Fibroblast of peridontal ligament (primary cell): ENCODE data around the gene SEPTIN2.
"Not testable (repeated sequence)": the region's sequence is repeated elsewhere in the genome, so short reads cannot be mapped to it uniquely, and the experiment has no call there.

Experiments
- DNase-seq: peaks from one replicate; pipeline ENCODE4 v3.0.0-alpha.2; 2010; ENCODE audit errors: extremely low read depth

Gene SEPTIN2

GRCh38 chr2:241286348-241287090 is 29.2 kb upstream of the SEPTIN2 start:
- no peak for DNase-seq

GRCh38 chr2:241288324-241288888 is 27.3 kb upstream of the SEPTIN2 start:
- DNase-seq, result no peak

- DNase-seq, result no peak
These were observed 26.7 kb upstream of the SEPTIN2 start for GRCh38 chr2:241289053-241289452.

GRCh38 chr2:241289597-241289996 is 26.1 kb upstream of the SEPTIN2 start:
- DNase-seq, result no peak

- DNase-seq, result no peak
These were observed 24.6 kb upstream of the SEPTIN2 start for GRCh38 chr2:241291153-241291552.

GRCh38 chr2:241291977-241292376 is 23.7 kb upstream of the SEPTIN2 start:
- no peak for DNase-seq

- not testable (repeated sequence) for DNase-seq
These were observed 22.3 kb upstream of the SEPTIN2 start for GRCh38 chr2:241293378-241293797.

GRCh38 chr2:241295326-241296095 is 20.2 kb upstream of the SEPTIN2 start:
- no peak for DNase-seq

- DNase-seq, result no peak
These were observed 19.0 kb upstream of the SEPTIN2 start for GRCh38 chr2:241296767-241297166.

- DNase-seq, result no peak
These were observed 17.1 kb upstream of the SEPTIN2 start for GRCh38 chr2:241298673-241299072.

GRCh38 chr2:241300000-241300399 is 15.7 kb upstream of the SEPTIN2 start:
- DNase-seq, result no peak

- no peak for DNase-seq
These were observed 13.6 kb upstream of the SEPTIN2 start for GRCh38 chr2:241302083-241302482.

- no peak for DNase-seq
These were observed 12.7 kb upstream of the SEPTIN2 start for GRCh38 chr2:241302759-241303651.

- DNase-seq, result no peak
These were observed 11.6 kb upstream of the SEPTIN2 start for GRCh38 chr2:241304039-241304670.

- DNase-seq, result no peak
These were observed 8.7 kb upstream of the SEPTIN2 start for GRCh38 chr2:241307055-241307454.

- no peak for DNase-seq
These were observed 7.5 kb upstream of the SEPTIN2 start for GRCh38 chr2:241308267-241308666.

- DNase-seq, result no peak
These were observed 6.8 kb upstream of the SEPTIN2 start for GRCh38 chr2:241308832-241309500.

- no peak for DNase-seq
These were observed 6.0 kb upstream of the SEPTIN2 start for GRCh38 chr2:241309684-241310117.

- no peak for DNase-seq
These were observed 4.7 kb upstream of the SEPTIN2 start for GRCh38 chr2:241310917-241311566.

- no peak for DNase-seq
These were observed 3.6 kb upstream of the SEPTIN2 start for GRCh38 chr2:241312082-241312481.
